GM19035 (cell line): ENCODE results near the gene NIPAL3.
"Not testable (repeated sequence)": the region's sequence is repeated elsewhere in the genome, so short reads cannot be mapped to it uniquely, and the experiment has no call there.

Source experiments
- ATAC-seq: cut with Tn5 transposase; IDR thresholded peaks from one replicate; pipeline ENCODE4 v1.9.1; 2021; ENCODE audit not compliant: unreplicated experiment

NIPAL3 gene

GRCh38 chr1:24420547-24420946, 4.9 kb downstream of the NIPAL3 start:
- ATAC-seq: no peak

- ATAC-seq: no peak
Measured at GRCh38 chr1:24421502-24421901, 5.9 kb downstream of the NIPAL3 start.

GRCh38 chr1:24424207-24424606, 8.6 kb downstream of the NIPAL3 start:
- no peak for ATAC-seq

GRCh38 chr1:24424990-24425389, 9.4 kb downstream of the NIPAL3 start:
- no peak for ATAC-seq

- no peak for ATAC-seq
Measured at GRCh38 chr1:24425441-24425840, 9.8 kb downstream of the NIPAL3 start.

- ATAC-seq: no peak
Measured at GRCh38 chr1:24425922-24426321, 10.3 kb downstream of the NIPAL3 start.

GRCh38 chr1:24426744-24427544, 11.3 kb downstream of the NIPAL3 start:
- no peak for ATAC-seq

- no peak for ATAC-seq
Measured at GRCh38 chr1:24427545-24427862, 11.9 kb downstream of the NIPAL3 start.

GRCh38 chr1:24435782-24436365, 20.3 kb downstream of the NIPAL3 start:
- no peak for ATAC-seq

GRCh38 chr1:24437631-24438396, 22.2 kb downstream of the NIPAL3 start:
- no peak for ATAC-seq

- no peak for ATAC-seq
Measured at GRCh38 chr1:24438423-24438901, 22.9 kb downstream of the NIPAL3 start.

- ATAC-seq: no peak
Measured at GRCh38 chr1:24440436-24440835, 24.8 kb downstream of the NIPAL3 start.

GRCh38 chr1:24441480-24441879, 25.9 kb downstream of the NIPAL3 start:
- no peak for ATAC-seq

GRCh38 chr1:24441996-24442668, 26.5 kb downstream of the NIPAL3 start:
- no peak for ATAC-seq

GRCh38 chr1:24442764-24443163, 27.2 kb downstream of the NIPAL3 start:
- ATAC-seq: no peak

GRCh38 chr1:24443241-24443656, 27.6 kb downstream of the NIPAL3 start:
- ATAC-seq: no peak

- ATAC-seq: not testable (repeated sequence)
Measured at GRCh38 chr1:24446446-24446845, 30.8 kb downstream of the NIPAL3 start.

- ATAC-seq: no peak
Measured at GRCh38 chr1:24450316-24450715, 34.7 kb downstream of the NIPAL3 start.

- no peak for ATAC-seq
Measured at GRCh38 chr1:24450857-24451397, 35.3 kb downstream of the NIPAL3 start.

- ATAC-seq: no peak
Measured at GRCh38 chr1:24451746-24452145, 36.1 kb downstream of the NIPAL3 start.

- no peak for ATAC-seq
Measured at GRCh38 chr1:24452922-24453485, 37.4 kb downstream of the NIPAL3 start.
